GM19395 (cell line): ENCODE measurements around the gene ZNF275.
"Not testable (repeated sequence)": the region's sequence is repeated elsewhere in the genome, so short reads cannot be mapped to it uniquely, and the experiment has no call there.

Experiments
- ATAC-seq: cut with Tn5 transposase; IDR thresholded peaks from one replicate; pipeline ENCODE4 v1.9.1; 2021; ENCODE audit warnings: mild to moderate bottlenecking, moderate library complexity; ENCODE audit not compliant: unreplicated experiment

Gene ZNF275

GRCh38 chrX:153333821-153334653 is at the start of gene ZNF275:
TSS of gene ZNF275 (plus strand) at chrX:153334153. CDS start at chrX:153336680, 2,527 bp downstream.
- peak; percentile 74 for ATAC-seq

- not testable (repeated sequence) for ATAC-seq
Observed at GRCh38 chrX:153285678-153286077, 48.3 kb upstream of the ZNF275 start.

GRCh38 chrX:153288807-153289206 is 45.1 kb upstream of the ZNF275 start:
- ATAC-seq, result not testable (repeated sequence)

- ATAC-seq, result peak; percentile 63
Observed at GRCh38 chrX:153293485-153294071, 40.4 kb upstream of the ZNF275 start.

- no peak for ATAC-seq
Observed at GRCh38 chrX:153297376-153297775, 36.6 kb upstream of the ZNF275 start.

GRCh38 chrX:153299855-153300254 is 34.1 kb upstream of the ZNF275 start:
- no peak for ATAC-seq

- ATAC-seq, result no peak
Observed at GRCh38 chrX:153301746-153302145, 32.2 kb upstream of the ZNF275 start.

GRCh38 chrX:153302796-153303195 is 31.2 kb upstream of the ZNF275 start:
- ATAC-seq, result no peak

GRCh38 chrX:153303276-153304262 is 30.4 kb upstream of the ZNF275 start:
- no peak for ATAC-seq

GRCh38 chrX:153304988-153305736 is 28.8 kb upstream of the ZNF275 start:
- ATAC-seq, result no peak

- ATAC-seq, result no peak
Observed at GRCh38 chrX:153305972-153306371, 28.0 kb upstream of the ZNF275 start.

GRCh38 chrX:153306527-153307115 is 27.3 kb upstream of the ZNF275 start:
- no peak for ATAC-seq

GRCh38 chrX:153307276-153308178 is 26.4 kb upstream of the ZNF275 start:
- no peak for ATAC-seq

GRCh38 chrX:153310901-153311300 is 23.1 kb upstream of the ZNF275 start:
- no peak for ATAC-seq

- ATAC-seq, result no peak
Observed at GRCh38 chrX:153312041-153312440, 21.9 kb upstream of the ZNF275 start.

GRCh38 chrX:153312842-153313241 is 21.1 kb upstream of the ZNF275 start:
- ATAC-seq, result no peak

GRCh38 chrX:153317306-153317705 is 16.6 kb upstream of the ZNF275 start:
- ATAC-seq, result no peak

GRCh38 chrX:153317996-153318722 is 15.8 kb upstream of the ZNF275 start:
- no peak for ATAC-seq
